ENCODE measurements around the gene SH2B3. TPM values are rescaled to one million over a fixed set of nuclear protein-coding genes. Genes with fewer than 3 reads are reported as not detected.
"Not testable (repeated sequence)": the region's sequence is repeated elsewhere in the genome, so short reads cannot be mapped to it uniquely, and the experiment has no call there.

Gene SH2B3
- polyA plus RNA-seq, 1 donor from 2014 or later: 3.0 TPM

DNA sequence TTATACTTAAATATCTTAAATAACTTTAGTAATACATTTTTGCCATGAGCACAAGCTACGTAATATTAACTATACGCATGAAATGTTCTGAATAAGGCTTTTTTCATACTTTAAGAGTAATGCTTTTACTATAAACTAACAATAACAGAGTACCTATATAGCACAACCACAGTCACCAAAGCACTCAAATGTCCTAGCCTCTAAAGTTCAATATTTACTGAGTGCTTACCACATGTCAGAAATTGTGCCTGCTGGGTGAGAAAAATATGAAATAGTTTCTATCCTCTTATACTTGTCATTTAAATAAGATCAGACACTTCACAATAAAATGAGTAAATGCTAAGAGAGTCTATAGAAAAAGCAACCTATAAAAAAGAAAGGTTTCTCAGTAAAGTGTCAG lies 83.1 kb downstream of the SH2B3 start:
- Histone ChIP-seq H4K20me1 (ENCODE audit: insufficient read depth) (no peaks in the 10 kb centered on the region), H3K9ac (ENCODE audit: low read length) (no peak overlapping the region), H3K36me3 (ENCODE audit: insufficient read depth, low read length) (peaks cover 10% of the 10 kb centered on the region), H3K27me3 (ENCODE audit: insufficient read depth, low read depth, low read length) (no peaks in the 10 kb centered on the region), H3K27ac (ENCODE audit: low read length) (no peak overlapping the region), H3K9me3 (ENCODE audit: low read length) (no peaks in the 10 kb centered on the region), H3K79me2 (replicated peaks; ENCODE audit: insufficient read depth, low read length) (no peaks in the 10 kb centered on the region), H3F3A (ENCODE audit: insufficient read depth, low read length, poor library complexity, severe bottlenecking) (no peaks in the 10 kb centered on the region), H3K4me2 (ENCODE audit: low read length) (no peak overlapping the region), H3K4me3 (ENCODE audit: low read length) (no peak overlapping the region), H2AFZ (ENCODE audit: low read depth, low read length) (no peak overlapping the region), H3K9me2 (ENCODE audit: insufficient read depth, low read length) (no peaks in the 10 kb centered on the region)
- TF ChIP-seq TAF1 (IDR thresholded peaks at IDR 0.05; ENCODE audit: low read depth): no peak
- TF ChIP-seq POLR2AphosphoS5 (IDR thresholded peaks at IDR 0.05): no peak
- TF ChIP-seq, protein P1, sequence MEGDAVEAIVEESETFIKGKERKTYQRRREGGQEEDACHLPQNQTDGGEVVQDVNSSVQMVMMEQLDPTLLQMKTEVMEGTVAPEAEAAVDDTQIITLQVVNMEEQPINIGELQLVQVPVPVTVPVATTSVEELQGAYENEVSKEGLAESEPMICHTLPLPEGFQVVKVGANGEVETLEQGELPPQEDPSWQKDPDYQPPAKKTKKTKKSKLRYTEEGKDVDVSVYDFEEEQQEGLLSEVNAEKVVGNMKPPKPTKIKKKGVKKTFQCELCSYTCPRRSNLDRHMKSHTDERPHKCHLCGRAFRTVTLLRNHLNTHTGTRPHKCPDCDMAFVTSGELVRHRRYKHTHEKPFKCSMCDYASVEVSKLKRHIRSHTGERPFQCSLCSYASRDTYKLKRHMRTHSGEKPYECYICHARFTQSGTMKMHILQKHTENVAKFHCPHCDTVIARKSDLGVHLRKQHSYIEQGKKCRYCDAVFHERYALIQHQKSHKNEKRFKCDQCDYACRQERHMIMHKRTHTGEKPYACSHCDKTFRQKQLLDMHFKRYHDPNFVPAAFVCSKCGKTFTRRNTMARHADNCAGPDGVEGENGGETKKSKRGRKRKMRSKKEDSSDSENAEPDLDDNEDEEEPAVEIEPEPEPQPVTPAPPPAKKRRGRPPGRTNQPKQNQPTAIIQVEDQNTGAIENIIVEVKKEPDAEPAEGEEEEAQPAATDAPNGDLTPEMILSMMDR (IDR thresholded peaks at IDR 0.05; ENCODE audit: poor library complexity, severe bottlenecking): no peak
- TF ChIP-seq, protein P2, sequence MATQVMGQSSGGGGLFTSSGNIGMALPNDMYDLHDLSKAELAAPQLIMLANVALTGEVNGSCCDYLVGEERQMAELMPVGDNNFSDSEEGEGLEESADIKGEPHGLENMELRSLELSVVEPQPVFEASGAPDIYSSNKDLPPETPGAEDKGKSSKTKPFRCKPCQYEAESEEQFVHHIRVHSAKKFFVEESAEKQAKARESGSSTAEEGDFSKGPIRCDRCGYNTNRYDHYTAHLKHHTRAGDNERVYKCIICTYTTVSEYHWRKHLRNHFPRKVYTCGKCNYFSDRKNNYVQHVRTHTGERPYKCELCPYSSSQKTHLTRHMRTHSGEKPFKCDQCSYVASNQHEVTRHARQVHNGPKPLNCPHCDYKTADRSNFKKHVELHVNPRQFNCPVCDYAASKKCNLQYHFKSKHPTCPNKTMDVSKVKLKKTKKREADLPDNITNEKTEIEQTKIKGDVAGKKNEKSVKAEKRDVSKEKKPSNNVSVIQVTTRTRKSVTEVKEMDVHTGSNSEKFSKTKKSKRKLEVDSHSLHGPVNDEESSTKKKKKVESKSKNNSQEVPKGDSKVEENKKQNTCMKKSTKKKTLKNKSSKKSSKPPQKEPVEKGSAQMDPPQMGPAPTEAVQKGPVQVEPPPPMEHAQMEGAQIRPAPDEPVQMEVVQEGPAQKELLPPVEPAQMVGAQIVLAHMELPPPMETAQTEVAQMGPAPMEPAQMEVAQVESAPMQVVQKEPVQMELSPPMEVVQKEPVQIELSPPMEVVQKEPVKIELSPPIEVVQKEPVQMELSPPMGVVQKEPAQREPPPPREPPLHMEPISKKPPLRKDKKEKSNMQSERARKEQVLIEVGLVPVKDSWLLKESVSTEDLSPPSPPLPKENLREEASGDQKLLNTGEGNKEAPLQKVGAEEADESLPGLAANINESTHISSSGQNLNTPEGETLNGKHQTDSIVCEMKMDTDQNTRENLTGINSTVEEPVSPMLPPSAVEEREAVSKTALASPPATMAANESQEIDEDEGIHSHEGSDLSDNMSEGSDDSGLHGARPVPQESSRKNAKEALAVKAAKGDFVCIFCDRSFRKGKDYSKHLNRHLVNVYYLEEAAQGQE (IDR thresholded peaks at IDR 0.05; ENCODE audit: borderline replicate concordance): no peak
- TF ChIP-seq MXI1 (conservative IDR thresholded peaks at IDR 0.05; ENCODE audit: poor library complexity, severe bottlenecking): no peak
- TF ChIP-seq RAD21 (conservative IDR thresholded peaks at IDR 0.05): no peak
- no peak for TF ChIP-seq EZH2 (IDR thresholded peaks at IDR 0.05; ENCODE audit: borderline replicate concordance, insufficient read depth, low read length, poor library complexity, severe bottlenecking)
- no peak for TF ChIP-seq EP300 (conservative IDR thresholded peaks at IDR 0.05; ENCODE audit: poor library complexity, severe bottlenecking)
- no peak for TF ChIP-seq SMC3 (conservative IDR thresholded peaks at IDR 0.05; ENCODE audit: poor library complexity)

DNA sequence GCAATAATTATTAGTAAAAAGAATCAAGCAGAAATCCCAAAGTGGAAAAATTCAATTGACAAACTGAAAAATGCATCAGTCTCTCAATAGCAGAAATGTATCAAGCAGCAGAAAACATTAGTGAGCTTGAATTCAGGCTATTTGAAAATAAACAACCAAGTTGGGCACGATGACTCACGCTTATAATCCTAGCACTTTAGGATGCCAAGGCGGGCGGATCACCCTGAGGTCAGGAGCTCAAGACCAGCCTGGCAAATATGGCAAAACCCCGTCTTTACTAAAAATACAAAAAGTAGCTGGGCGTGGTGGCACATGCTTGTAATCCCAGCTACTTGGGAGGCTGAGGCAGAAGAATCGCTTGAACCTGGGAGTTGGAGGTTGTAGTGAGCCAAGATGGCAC lies 87.3 kb downstream of the SH2B3 start:
- not testable (repeated sequence) for H3K27ac ChIP-seq (ENCODE audit: low read length); H3F3A ChIP-seq (ENCODE audit: insufficient read depth, low read length, poor library complexity, severe bottlenecking); H3K9me2 ChIP-seq (ENCODE audit: insufficient read depth, low read length); H3K36me3 ChIP-seq (ENCODE audit: insufficient read depth, low read length); H3K27me3 ChIP-seq (ENCODE audit: insufficient read depth, low read depth, low read length); H3K79me2 ChIP-seq (replicated peaks; ENCODE audit: insufficient read depth, low read length); H3K9me3 ChIP-seq (ENCODE audit: low read length); H4K20me1 ChIP-seq (ENCODE audit: insufficient read depth); H3K9ac ChIP-seq (ENCODE audit: low read length); H2AFZ ChIP-seq (ENCODE audit: low read depth, low read length); H3K4me2 ChIP-seq (ENCODE audit: low read length); H3K4me3 ChIP-seq (ENCODE audit: low read length)

DNA sequence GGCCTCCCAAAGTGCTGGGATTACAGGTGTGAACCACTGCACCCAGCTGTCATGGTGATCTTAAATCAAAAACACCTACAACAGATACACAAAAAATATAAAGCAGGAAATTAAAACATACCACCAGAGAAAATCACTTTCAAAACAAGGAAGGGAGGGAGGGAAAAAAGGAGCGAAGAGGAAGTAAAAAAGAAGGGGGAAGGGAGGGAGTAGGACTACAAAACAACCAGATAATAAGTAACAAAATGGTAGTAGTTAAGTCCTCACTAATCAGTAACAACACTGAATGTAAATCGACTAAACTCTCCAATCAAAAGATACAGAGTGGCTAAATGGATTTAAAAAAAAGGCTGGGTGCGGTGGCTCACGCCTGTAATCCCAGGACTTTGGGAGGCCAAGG lies 89.0 kb downstream of the SH2B3 start:
- Histone ChIP-seq H3K9ac (ENCODE audit: low read length) (no peak overlapping the region), H3K9me2 (ENCODE audit: insufficient read depth, low read length) (no peaks in the 10 kb centered on the region), H3K27me3 (ENCODE audit: insufficient read depth, low read depth, low read length) (no peaks in the 10 kb centered on the region), H2AFZ (ENCODE audit: low read depth, low read length) (no peak overlapping the region), H3K27ac (ENCODE audit: low read length) (no peak overlapping the region), H3F3A (ENCODE audit: insufficient read depth, low read length, poor library complexity, severe bottlenecking) (no peaks in the 10 kb centered on the region), H3K4me3 (ENCODE audit: low read length) (no peak overlapping the region), H3K79me2 (replicated peaks; ENCODE audit: insufficient read depth, low read length) (no peaks in the 10 kb centered on the region), H3K4me2 (ENCODE audit: low read length) (no peak overlapping the region), H3K36me3 (ENCODE audit: insufficient read depth, low read length) (peaks cover 3% of the 10 kb centered on the region), H4K20me1 (ENCODE audit: insufficient read depth) (no peaks in the 10 kb centered on the region), H3K9me3 (ENCODE audit: low read length) (no peaks in the 10 kb centered on the region)
- TF ChIP-seq EP300 (conservative IDR thresholded peaks at IDR 0.05; ENCODE audit: poor library complexity, severe bottlenecking) (no peak), SMC3 (conservative IDR thresholded peaks at IDR 0.05; ENCODE audit: poor library complexity) (no peak), POLR2AphosphoS5 (IDR thresholded peaks at IDR 0.05) (no peak), RAD21 (conservative IDR thresholded peaks at IDR 0.05) (no peak), MXI1 (conservative IDR thresholded peaks at IDR 0.05; ENCODE audit: poor library complexity, severe bottlenecking) (no peak), EZH2 (IDR thresholded peaks at IDR 0.05; ENCODE audit: borderline replicate concordance, insufficient read depth, low read length, poor library complexity, severe bottlenecking) (no peak), TAF1 (IDR thresholded peaks at IDR 0.05; ENCODE audit: low read depth) (no peak)
- TF ChIP-seq, protein P2 (IDR thresholded peaks at IDR 0.05; ENCODE audit: borderline replicate concordance): no peak
- TF ChIP-seq, protein P1 (IDR thresholded peaks at IDR 0.05; ENCODE audit: poor library complexity, severe bottlenecking): no peak

Measured in neural cell (in vitro differentiated cells).